GM12864 (cell line): ENCODE results near the gene UBAC2.

Experiments
- DNase-seq: peaks from one replicate; pipeline ENCODE4 v3.0.0-alpha.2; 2011; ENCODE audit warnings: low read depth
- H3K4me3 ChIP-seq: 2 replicates; pipeline ENCODE4 v1.5.1; 2011; ENCODE audit warnings: mild to moderate bottlenecking, low read depth, low read length, control low read depth
- TF ChIP-seq, protein P1 (sequence below): IDR thresholded peaks from 2 replicates; pipeline ENCODE4 v1.5.1; 2011; ENCODE audit warnings: low read depth, mild to moderate bottlenecking, moderate library complexity, low read length, control low read depth, inconsistent platforms; ENCODE audit errors: missing control alignments

Gene UBAC2

DNA sequence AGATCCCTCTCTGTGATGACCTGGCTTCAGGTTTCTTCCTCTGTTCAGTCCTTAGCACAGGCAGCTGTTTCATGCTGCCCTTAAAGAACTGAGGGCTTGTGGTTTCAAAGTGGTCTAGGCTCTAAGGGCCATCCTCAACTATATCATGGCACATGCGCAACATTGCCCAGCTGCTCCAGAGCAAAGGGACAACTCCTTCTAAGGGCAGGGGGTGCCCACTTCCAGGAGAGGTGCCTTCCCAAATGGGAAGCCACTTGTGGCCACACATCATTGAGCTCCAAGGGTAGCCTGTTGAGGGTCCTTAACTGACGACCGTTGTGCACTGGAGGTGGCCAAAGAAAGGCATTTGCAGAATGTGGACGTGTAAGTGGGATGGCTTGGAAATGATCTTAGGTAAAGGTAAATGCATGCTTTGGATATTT is 99.3 kb downstream of the UBAC2 start:
- TF ChIP-seq, protein P1, sequence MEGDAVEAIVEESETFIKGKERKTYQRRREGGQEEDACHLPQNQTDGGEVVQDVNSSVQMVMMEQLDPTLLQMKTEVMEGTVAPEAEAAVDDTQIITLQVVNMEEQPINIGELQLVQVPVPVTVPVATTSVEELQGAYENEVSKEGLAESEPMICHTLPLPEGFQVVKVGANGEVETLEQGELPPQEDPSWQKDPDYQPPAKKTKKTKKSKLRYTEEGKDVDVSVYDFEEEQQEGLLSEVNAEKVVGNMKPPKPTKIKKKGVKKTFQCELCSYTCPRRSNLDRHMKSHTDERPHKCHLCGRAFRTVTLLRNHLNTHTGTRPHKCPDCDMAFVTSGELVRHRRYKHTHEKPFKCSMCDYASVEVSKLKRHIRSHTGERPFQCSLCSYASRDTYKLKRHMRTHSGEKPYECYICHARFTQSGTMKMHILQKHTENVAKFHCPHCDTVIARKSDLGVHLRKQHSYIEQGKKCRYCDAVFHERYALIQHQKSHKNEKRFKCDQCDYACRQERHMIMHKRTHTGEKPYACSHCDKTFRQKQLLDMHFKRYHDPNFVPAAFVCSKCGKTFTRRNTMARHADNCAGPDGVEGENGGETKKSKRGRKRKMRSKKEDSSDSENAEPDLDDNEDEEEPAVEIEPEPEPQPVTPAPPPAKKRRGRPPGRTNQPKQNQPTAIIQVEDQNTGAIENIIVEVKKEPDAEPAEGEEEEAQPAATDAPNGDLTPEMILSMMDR, result no peak
- peak overlapping the region; percentile 12; the same call in 1 of the 2 replicates for H3K4me3 ChIP-seq
- no peak for DNase-seq

DNA sequence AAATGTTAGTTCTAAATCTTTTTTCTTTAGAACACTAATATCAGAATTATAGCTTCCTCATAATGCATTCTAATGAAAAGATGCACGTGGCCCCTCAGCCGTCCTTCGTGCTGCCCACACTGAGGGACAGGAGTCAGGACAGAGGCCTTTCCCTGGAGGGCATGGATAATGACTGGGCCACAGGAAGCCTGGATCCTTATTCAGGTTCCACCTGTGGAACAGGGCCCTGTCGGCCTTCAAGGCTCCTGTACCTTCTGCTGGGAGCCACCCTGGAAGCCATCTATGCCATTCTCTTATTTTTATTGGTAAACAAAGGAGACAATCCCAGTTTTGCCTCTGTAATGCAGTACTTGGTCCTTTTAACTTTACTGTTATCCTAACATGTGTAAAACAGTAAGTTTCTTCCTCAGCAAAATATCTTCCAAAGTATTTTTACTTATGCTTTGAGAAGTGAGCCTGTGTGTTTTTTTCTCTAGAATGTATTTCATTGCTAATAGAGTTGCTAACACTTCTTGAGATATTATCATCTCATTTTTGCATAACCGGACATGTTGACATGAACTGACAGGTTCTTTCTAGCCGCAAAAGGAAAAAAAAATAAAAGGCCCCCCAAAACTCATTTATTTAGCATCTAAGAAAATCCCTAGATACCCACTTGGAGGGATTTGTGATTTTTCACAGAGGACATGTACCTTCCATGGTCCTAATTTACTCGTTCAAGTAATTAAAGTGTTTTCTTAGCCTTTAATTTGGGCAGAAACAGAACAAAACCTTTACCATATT is 100.6 kb downstream of the UBAC2 start:
- H3K4me3 ChIP-seq, result peak overlapping the region; percentile 42
- TF ChIP-seq, protein P1, result no peak
- no peak for DNase-seq

DNA sequence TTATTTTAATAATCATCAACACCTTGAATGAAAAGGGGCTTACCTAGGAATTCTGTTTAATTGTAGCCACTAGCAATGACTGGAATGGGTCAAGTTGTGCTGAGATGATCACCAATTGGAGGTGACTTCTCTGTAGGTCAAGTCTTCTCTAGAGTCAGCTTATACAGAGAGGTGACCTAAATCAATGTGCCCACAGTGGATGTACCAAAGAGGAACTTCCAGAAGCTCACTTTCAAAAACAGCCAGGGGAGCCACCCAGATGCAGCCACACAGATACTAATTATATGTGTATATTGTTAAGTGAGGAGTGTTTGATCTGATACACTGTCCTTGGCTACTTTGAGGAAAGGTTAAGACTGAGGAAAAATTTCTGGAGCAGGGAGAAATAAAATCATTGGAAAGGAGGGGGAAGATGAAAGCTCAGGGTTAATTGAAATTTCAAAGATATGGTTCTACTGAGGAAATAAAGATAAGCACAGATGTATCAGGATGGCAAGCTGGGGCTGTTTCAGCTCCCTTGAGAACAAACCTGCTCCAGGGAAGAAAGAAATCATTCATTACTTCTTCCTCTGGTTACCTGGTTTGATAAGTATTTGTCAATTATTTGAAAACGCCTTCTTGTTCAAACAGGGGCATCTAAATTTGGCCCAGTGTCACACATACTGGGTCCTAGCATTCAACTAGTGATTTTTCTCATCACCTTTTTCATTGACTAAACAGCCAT is 101.4 kb downstream of the UBAC2 start:
- TF ChIP-seq, protein P1, result no peak
- H3K4me3 ChIP-seq, result peak overlapping the region; percentile 71; the same call in 1 of the 2 replicates

DNA sequence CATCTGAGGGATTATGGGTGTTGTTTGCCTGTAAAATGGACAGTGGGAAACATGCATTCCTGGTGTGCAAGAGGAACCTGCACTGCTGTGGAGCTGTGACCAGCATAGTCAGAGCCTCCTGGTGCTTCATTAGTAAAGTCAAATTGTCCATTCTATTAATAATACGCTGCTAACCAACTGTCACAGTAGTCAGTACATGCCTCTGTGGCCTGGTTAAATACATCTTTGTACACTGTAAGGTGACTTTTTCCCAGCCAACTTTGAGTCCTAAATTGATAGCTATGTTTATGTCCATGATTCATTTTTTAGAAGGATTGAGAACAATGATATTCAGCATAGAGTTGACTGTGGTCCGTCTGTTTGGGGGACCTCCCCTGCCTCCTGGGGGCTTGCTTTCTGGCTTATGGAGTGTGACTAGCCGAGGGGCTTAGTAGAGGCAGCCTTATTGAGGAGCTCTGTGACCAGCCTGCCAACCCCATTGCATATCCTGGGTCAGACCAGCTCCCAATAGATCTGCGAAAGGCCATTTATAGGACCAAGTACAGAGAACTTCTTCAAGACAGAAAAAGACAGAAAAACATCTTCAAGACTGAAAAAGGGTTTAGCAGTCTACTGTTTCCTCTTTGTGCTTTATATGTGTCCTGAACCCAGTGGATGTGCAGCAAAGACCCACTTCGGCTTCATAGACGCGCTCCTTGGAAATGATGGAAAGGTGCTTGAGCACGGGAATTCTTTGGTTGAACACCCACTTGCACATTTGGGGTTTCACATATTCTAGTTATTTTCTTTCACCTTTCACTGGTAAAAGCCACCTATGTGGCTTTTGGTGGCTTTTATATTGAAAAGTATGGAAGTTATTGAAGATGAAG is 102.2 kb downstream of the UBAC2 start:
- DNase-seq, result no peak
- peak overlapping the region; percentile 71; the same call in 1 of the 2 replicates for H3K4me3 ChIP-seq
- TF ChIP-seq, protein P1, result no peak

More for the DNA sequence above, 101.4 kb downstream of the UBAC2 start:
- no peak for DNase-seq

DNA sequence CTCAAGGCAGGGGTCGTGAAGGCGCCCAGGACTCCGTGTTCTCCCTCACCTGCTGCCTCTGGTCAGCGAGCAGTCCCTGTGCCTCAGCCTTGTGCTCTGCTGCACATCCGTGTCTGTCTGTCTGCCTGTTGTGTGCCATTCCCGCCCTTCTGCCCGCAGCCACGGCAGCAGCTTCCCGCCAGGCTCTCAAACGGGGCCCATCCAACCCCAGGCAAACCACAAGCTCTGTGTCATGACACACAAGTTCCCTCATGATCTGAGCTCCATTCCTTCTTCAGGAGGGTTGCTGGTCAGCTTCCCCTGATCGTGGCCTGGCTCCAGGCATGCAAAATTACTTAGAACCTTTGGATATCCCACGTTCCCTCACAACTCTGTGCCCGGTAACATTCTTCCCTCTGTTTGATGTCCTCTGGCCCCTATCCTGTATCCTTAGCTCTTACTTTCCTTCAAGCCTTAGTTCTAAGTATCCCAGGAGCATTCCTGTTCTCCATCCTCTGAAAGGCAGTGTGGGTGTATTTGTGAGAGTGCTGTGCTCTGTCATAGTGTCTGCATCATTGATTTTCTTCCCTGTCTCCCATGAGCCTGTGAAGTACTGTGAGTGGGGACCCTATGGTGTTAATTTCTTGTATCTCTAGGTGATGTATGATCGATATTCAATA is 103.3 kb downstream of the UBAC2 start:
- DNase-seq, result no peak
- peak overlapping the region; percentile 71 for H3K4me3 ChIP-seq
- TF ChIP-seq, protein P1, result no peak

DNA sequence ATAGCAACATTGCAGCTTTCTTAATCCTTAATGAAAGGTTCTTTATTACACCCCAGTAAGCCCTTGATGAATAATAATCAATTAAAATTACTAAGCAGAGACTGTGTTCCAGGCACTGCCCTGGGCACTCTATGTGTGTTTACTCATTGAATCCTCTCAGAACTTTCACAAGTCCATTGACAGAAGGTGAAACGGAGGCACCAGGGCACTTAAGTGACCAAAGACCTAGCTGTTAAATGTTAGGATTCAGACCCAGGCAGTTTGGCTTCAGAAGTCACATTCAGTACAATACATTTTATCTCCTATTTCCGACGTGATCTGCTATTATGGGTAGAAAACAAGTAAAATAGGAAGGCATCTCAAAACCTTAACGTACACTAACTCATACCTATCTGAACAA is 103.9 kb downstream of the UBAC2 start:
- TF ChIP-seq, protein P1, result no peak

More for the DNA sequence above, 103.9 kb downstream of the UBAC2 start:
- DNase-seq, result no peak
- H3K4me3 ChIP-seq, result peak overlapping the region; percentile 71
